ENCODE data around the gene ADGRD1. TPM values are rescaled to one million over a fixed set of nuclear protein-coding genes. Genes with fewer than 3 reads are reported as not detected.

ADGRD1 gene
- total RNA-seq, 1 experiment from 2014 or later, result 0.77 TPM

- Mint-ChIP-seq H3K4me3 (no peak overlapping the region), H3K36me3 (peaks cover 2% of the 10 kb centered on the region; the same call in 1 of the 2 replicates), H3K27ac (no peak overlapping the region), H3K9me3 (peaks cover 20% of the 10 kb centered on the region), H3K4me1 (no peaks in the 10 kb centered on the region), H3K27me3 (ENCODE audit: low read depth) (peaks cover 3% of the 10 kb centered on the region; the same call in 1 of the 2 replicates)
- DNase-seq (ENCODE audit: low spot score), result no peak
- no peak for ATAC-seq
- POLR2A ChIA-PET, result interaction anchor here (0.7 kb wide), 1 partner anchor 299 kb away, joined by 7 read pairs; no protein-coding TSS in a partner anchor
- no peak for TF ChIP-seq TEAD1 (CRISPR knock-in tag; IDR thresholded peaks at IDR 0.05)
- TF ChIP-seq ZMAT4 (CRISPR knock-in tag; IDR thresholded peaks at IDR 0.05), result no peak
- TF ChIP-seq ZNF121 (CRISPR knock-in tag; IDR thresholded peaks at IDR 0.05), result no peak
- no peak for TF ChIP-seq E2F1 (CRISPR knock-in tag; IDR thresholded peaks at IDR 0.05)
- TF ChIP-seq IRF1 (CRISPR knock-in tag; IDR thresholded peaks at IDR 0.05), result no peak
- CTCF ChIA-PET, result interaction anchor here (1.3 kb wide), 2 partner anchors 171 to 199 kb away, joined by 4 to 5 read pairs; no protein-coding TSS in a partner anchor
These were observed 20.3 kb upstream of the ADGRD1 start for GRCh38 chr12:130933269-130933995.

- H3K36me3 Mint-ChIP-seq, result peaks cover 5% of the 10 kb centered on the region
- H3K27ac Mint-ChIP-seq, result no peak overlapping the region
- ATAC-seq (no peak), DNase-seq (ENCODE audit: low spot score) (no peak)
- POLR2A ChIA-PET, result no interaction called here
- CTCF ChIA-PET, result no interaction called here
- peaks cover 3% of the 10 kb centered on the region; the same call in 1 of the 2 replicates for H3K27me3 Mint-ChIP-seq (ENCODE audit: low read depth)
- no peaks in the 10 kb centered on the region for H3K4me1 Mint-ChIP-seq
- H3K4me3 Mint-ChIP-seq, result no peak overlapping the region
- H3K9me3 Mint-ChIP-seq, result peaks cover 29% of the 10 kb centered on the region
- TF ChIP-seq ZNF416 (CRISPR knock-in tag; IDR thresholded peaks at IDR 0.05) (no peak), KAT7 (CRISPR knock-in tag; IDR thresholded peaks at IDR 0.05; ENCODE audit: borderline replicate concordance) (no peak), OVOL2 (CRISPR knock-in tag; IDR thresholded peaks at IDR 0.05; ENCODE audit: borderline replicate concordance) (no peak), GRHL2 (CRISPR knock-in tag; IDR thresholded peaks at IDR 0.05; ENCODE audit: insufficient replicate concordance, severe bottlenecking) (no peak), HMGA2 (CRISPR knock-in tag; IDR thresholded peaks at IDR 0.05) (no peak), MYBL2 (CRISPR knock-in tag; IDR thresholded peaks at IDR 0.05) (no peak), NR1H2 (CRISPR knock-in tag; IDR thresholded peaks at IDR 0.05) (no peak), GABPB1 (CRISPR knock-in tag; IDR thresholded peaks at IDR 0.05) (no peak), CDX4 (CRISPR knock-in tag; IDR thresholded peaks at IDR 0.05; ENCODE audit: borderline replicate concordance) (no peak), HMGXB4 (CRISPR knock-in tag; IDR thresholded peaks at IDR 0.05) (no peak), IRF1 (CRISPR knock-in tag; IDR thresholded peaks at IDR 0.05) (no peak), ZMAT4 (CRISPR knock-in tag; IDR thresholded peaks at IDR 0.05) (no peak), ZBTB21 (CRISPR knock-in tag; IDR thresholded peaks at IDR 0.05; ENCODE audit: borderline replicate concordance) (no peak)
These were observed 19.0 kb upstream of the ADGRD1 start for GRCh38 chr12:130934753-130935152.

Measured in WTC11 (cell line).